SJCRH30 (cell line): Measurements from ENCODE around the gene ZCCHC24. TPM values are rescaled to one million over a fixed set of nuclear protein-coding genes. Genes with fewer than 3 reads are reported as not detected.
A peak's percentile ranks its signal among the peaks of the same experiment; 100 is the strongest.
"Not testable (repeated sequence)": the region's sequence is repeated elsewhere in the genome, so short reads cannot be mapped to it uniquely, and the experiment has no call there.

ENCODE experiments used
- DNase-seq, 2 experiments: peaks; one replicate each; pipeline ENCODE4 v3.0.0-alpha.2; 2015 to 2020
- H3K27ac ChIP-seq: fragments of 250-450 bp; sonication (Bioruptor Pico); 2 replicates; pipeline ENCODE4 v1.5.1; 2020; ENCODE audit warnings: mild to moderate bottlenecking, moderate library complexity
- H3K27me3 ChIP-seq: fragments of 250-450 bp; sonication (Bioruptor Pico); 2 replicates; pipeline ENCODE4 v1.5.1; 2020; ENCODE audit warnings: mild to moderate bottlenecking, moderate library complexity
- H3K36me3 ChIP-seq: fragments of 250-450 bp; sonication (Bioruptor Pico); 2 replicates; pipeline ENCODE4 v1.5.1; 2020; ENCODE audit warnings: mild to moderate bottlenecking, moderate library complexity
- H3K4me1 ChIP-seq: fragments of 250-450 bp; sonication (Bioruptor Pico); 2 replicates; pipeline ENCODE4 v1.5.1; 2020; ENCODE audit warnings: mild to moderate bottlenecking, moderate library complexity
- H3K4me3 ChIP-seq: fragments of 250-450 bp; sonication (Bioruptor Pico); 2 replicates; pipeline ENCODE4 v1.5.1; 2020; ENCODE audit warnings: mild to moderate bottlenecking, moderate library complexity
- H3K9me3 ChIP-seq: fragments of 250-450 bp; sonication (Bioruptor Pico); replicated peaks from 2 replicates; pipeline ENCODE4 v1.5.1; 2020; ENCODE audit warnings: mild to moderate bottlenecking, moderate library complexity
- total RNA-seq: library from RNA; depleted of rRNA; stranded (reverse); fragments of >200 nt; shearing (Covaris generic); gene quantifications from 2 replicates; pipeline ENCODE4 v1.2.3, GENCODE V29; 2014; rRNA removed

The ZCCHC24 gene
- total RNA-seq, 1 experiment from 2014 or later: 53.7 TPM

DNA sequence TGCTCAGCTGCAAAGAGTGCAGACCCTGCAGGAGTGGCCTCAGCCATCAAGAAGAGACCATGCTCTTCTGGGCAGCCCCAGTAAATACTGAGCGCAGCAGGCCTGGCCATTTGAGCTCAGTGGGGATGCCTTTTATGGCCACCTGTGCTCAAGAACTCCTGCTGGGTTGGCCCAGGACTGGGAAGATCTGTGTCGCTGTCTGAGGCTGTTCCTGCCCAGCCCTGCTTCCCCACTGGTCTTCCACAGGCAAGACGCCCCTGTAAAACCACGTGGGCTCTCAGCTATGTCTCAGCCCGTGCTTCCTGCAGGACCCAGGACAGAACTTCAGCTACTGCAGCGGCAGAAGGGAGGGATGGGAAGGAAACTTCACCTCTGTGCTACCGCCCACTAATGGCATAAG, 108.7 kb downstream of the ZCCHC24 start:
- Histone ChIP-seq H3K4me3 (no peak overlapping the region), H3K27me3 (no peaks in the 10 kb centered on the region), H3K4me1 (peaks cover 9% of the 10 kb centered on the region), H3K27ac (no peak overlapping the region; the same call in 1 of the 2 replicates), H3K36me3 (no peaks in the 10 kb centered on the region), H3K9me3 (no peaks in the 10 kb centered on the region)
- DNase-seq: no peak

- Histone ChIP-seq H3K27me3 (no peaks in the 10 kb centered on the region), H3K4me3 (no peak overlapping the region), H3K36me3 (no peaks in the 10 kb centered on the region), H3K27ac (peak overlapping the region; percentile 61), H3K9me3 (no peaks in the 10 kb centered on the region), H3K4me1 (peaks cover 9% of the 10 kb centered on the region)
- no peak for DNase-seq
Observed at GRCh38 chr10:79336276-79336675, 109.1 kb downstream of the ZCCHC24 start.

DNA sequence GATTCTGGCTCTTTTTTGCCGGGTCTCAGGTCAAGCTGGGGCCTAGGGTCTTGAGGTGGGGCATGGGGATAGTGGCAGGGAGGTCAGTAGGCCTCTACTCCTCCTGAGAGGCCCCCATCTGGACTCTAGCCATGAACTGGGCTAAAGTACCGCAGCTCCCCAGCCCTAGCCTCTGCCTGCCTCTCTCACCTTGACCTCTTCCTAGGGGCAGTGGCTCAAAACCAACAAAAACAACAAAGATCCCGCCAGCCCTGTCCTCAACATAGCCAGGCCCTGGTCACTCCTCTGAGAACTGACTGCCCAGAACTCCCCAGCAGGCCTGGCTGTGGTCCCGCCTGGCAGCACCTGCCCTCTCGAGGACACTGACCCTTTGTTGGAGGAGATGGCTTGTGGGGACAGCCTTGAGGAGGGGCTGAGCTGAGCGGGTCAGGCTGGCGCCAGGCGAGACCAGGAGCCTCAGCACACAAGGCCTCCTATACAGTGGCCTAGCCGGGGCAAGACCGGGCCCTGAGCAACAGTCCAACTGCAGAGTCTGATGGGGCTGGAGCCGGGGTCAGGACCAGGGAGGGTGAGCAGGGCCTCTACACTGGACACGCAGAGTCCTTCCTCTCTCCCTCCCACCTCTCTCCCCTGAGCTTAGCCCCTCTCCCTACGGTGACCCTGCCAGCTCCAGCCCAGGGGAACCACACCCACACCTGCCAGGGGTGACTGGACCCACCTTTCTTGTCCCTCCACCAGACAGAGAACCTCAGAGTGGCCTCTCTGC, 109.8 kb downstream of the ZCCHC24 start:
- Histone ChIP-seq H3K27me3 (no peaks in the 10 kb centered on the region), H3K27ac (peak overlapping the region; percentile 61), H3K4me1 (peaks cover 9% of the 10 kb centered on the region), H3K36me3 (no peaks in the 10 kb centered on the region), H3K4me3 (no peak overlapping the region), H3K9me3 (no peaks in the 10 kb centered on the region)
- DNase-seq: peak; percentile 52 to 55

DNA sequence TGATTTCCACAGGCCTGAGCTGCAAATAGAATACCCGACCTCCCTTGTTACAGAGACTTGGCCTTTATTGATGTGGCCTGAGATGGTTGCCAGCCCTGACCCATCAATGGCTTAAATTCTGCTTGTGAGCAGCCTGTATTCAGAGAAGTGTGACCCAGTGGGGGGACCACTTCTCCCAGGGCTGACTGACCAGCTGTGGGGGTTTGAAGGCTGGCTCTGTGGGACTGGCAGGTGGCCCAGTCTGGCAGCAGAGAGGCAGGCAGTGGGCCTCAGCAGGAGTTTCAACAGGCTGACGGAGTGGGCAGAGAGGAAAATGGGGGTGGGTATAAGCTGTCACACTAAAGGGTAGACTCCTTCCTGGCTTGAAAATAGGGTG, 110.3 kb downstream of the ZCCHC24 start:
- DNase-seq: peak in 1 of 2 experiments; percentile 30
- H3K36me3 ChIP-seq: no peaks in the 10 kb centered on the region
- no peaks in the 10 kb centered on the region for H3K9me3 ChIP-seq
- H3K4me3 ChIP-seq: no peak overlapping the region
- peaks cover 9% of the 10 kb centered on the region for H3K4me1 ChIP-seq
- peak overlapping the region; percentile 61 for H3K27ac ChIP-seq
- H3K27me3 ChIP-seq: no peaks in the 10 kb centered on the region

DNA sequence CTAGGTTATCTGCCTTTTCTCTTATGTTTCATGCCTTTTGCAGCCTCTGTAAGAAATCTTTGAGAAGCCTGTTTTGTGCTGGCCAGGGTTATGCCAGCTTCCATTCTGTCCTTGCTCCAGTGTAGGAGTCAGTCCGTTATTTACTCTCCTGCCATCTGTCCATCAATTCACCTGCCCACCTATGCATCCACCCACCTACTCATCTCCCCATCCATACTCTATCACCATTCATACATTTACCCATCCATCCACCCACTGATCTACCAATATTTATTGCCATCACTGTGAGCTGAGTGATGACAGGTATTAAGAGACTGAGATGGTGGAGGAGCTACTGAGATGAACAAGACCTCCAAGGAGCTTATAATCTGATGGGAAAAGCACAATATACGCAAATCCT, 110.9 kb downstream of the ZCCHC24 start:
- H3K27ac ChIP-seq: no peak overlapping the region
- DNase-seq: no peak

GRCh38 chr10:79333513-79333912, 111.9 kb downstream of the ZCCHC24 start:
- Histone ChIP-seq H3K9me3 (no peaks in the 10 kb centered on the region), H3K27ac (no peak overlapping the region), H3K27me3 (no peaks in the 10 kb centered on the region), H3K4me3 (no peak overlapping the region), H3K36me3 (no peaks in the 10 kb centered on the region), H3K4me1 (peaks cover 9% of the 10 kb centered on the region)
- no peak for DNase-seq

More for the DNA sequence above, 110.9 kb downstream of the ZCCHC24 start:
- H3K36me3 ChIP-seq: no peaks in the 10 kb centered on the region
- H3K27me3 ChIP-seq: no peaks in the 10 kb centered on the region
- no peak overlapping the region for H3K4me3 ChIP-seq
- H3K9me3 ChIP-seq: no peaks in the 10 kb centered on the region
- H3K4me1 ChIP-seq: peaks cover 9% of the 10 kb centered on the region

GRCh38 chr10:79332610-79333315, 112.7 kb downstream of the ZCCHC24 start:
- not testable (repeated sequence) for H3K9me3 ChIP-seq, H3K27me3 ChIP-seq, H3K4me1 ChIP-seq, H3K36me3 ChIP-seq, H3K27ac ChIP-seq, DNase-seq, H3K4me3 ChIP-seq

Other genes starting within 250 kb of the ZCCHC24 start
- gene PPIF, start 98.2 kb downstream of the ZCCHC24 start, total RNA-seq: 98.8 and 103 TPM in 2 replicates
- 0.58 and 0.73 TPM in 2 replicates for gene EIF5AL1, start 66.9 kb upstream of the ZCCHC24 start, total RNA-seq
- not detected in 2 replicates for gene SFTPA2, start 114.8 kb upstream of the ZCCHC24 start, total RNA-seq
- gene SFTPA1, start 165.3 kb upstream of the ZCCHC24 start, total RNA-seq: not detected in 2 replicates